ENCODE measurements around the gene VSNL1. TPM values are rescaled to one million over a fixed set of nuclear protein-coding genes. Genes with fewer than 3 reads are reported as not detected.

The VSNL1 gene
- total RNA-seq, 1 experiment from 2014 or later = 9.9 TPM

GRCh38 chr2:17536416-17536815 lies 4.1 kb upstream of the VSNL1 start:
- Histone ChIP-seq H3K79me1 (ENCODE audit: insufficient read depth, low read depth, low read length, poor library complexity, severe bottlenecking) (no peaks in the 10 kb centered on the region), H2BK5ac (ENCODE audit: insufficient read length, low read length) (no peak overlapping the region), H3K9me3 (ENCODE audit: control insufficient read depth, low read depth, low read length) (no peaks in the 10 kb centered on the region), H2BK20ac (ENCODE audit: low read depth, low read length, poor library complexity, severe bottlenecking) (no peak overlapping the region), H3K18ac (ENCODE audit: insufficient read length, low read depth, low read length) (no peak overlapping the region), H3K23me2 (ENCODE audit: insufficient read length, low read depth, low read length, poor library complexity, severe bottlenecking) (peaks cover 22% of the 10 kb centered on the region), H3K9ac (ENCODE audit: extremely low read depth, insufficient read length, low read length) (no peak overlapping the region), H3K27ac (ENCODE audit: insufficient read length, low read depth, low read length) (no peak overlapping the region), H4K5ac (ENCODE audit: insufficient read length, low read depth, low read length) (no peak overlapping the region), H3K27me3 (ENCODE audit: insufficient read depth, low read length) (no peaks in the 10 kb centered on the region), H3K56ac (ENCODE audit: insufficient read length, low read depth, low read length) (no peak overlapping the region), H4K20me1 (ENCODE audit: control insufficient read depth, insufficient read depth, insufficient read length) (no peaks in the 10 kb centered on the region), H3K14ac (ENCODE audit: insufficient read depth, low read length) (no peak overlapping the region), H2AFZ (ENCODE audit: low read length) (no peak overlapping the region), H3T11ph (ENCODE audit: low read length) (no peak overlapping the region), H3K23ac (ENCODE audit: insufficient read length, low read depth, low read length) (no peak overlapping the region), H4K8ac (replicated peaks; ENCODE audit: insufficient read length, low read depth, low read length) (no peak overlapping the region), H2BK12ac (ENCODE audit: insufficient read length, low read depth, low read length) (no peak overlapping the region), H4K91ac (ENCODE audit: insufficient read length, low read depth, low read length) (no peak overlapping the region), H3K4me1 (ENCODE audit: insufficient read depth, low read length) (peaks cover 4% of the 10 kb centered on the region), H3K79me2 (ENCODE audit: insufficient read depth, low read length) (peaks cover 7% of the 10 kb centered on the region), H3K4ac (ENCODE audit: low read depth, low read length) (no peak overlapping the region), H2AK5ac (ENCODE audit: insufficient read length, low read length) (no peak overlapping the region), H2BK15ac (ENCODE audit: low read depth, low read length) (no peak overlapping the region), H2BK120ac (ENCODE audit: low read depth, low read length, poor library complexity, severe bottlenecking) (no peak overlapping the region), H3K4me2 (ENCODE audit: insufficient read depth, insufficient read length, low read length) (no peak overlapping the region)
- TF ChIP-seq CTCF (conservative IDR thresholded peaks at IDR 0.05) = no peak
- Mint-ChIP-seq H3K9me3 (no peaks in the 10 kb centered on the region), H3K27ac (no peak overlapping the region), H3K27me3 (ENCODE audit: low read depth) (peaks cover 21% of the 10 kb centered on the region), H3K36me3 (ENCODE audit: insufficient read depth in 1 of 3, low read depth in 3 of 3) (no peaks in the 10 kb centered on the region; a peak in 1 of 7 replicates), H3K4me1 (peaks cover 19 to 32% of the 10 kb centered on the region in 2 experiments), H3K4me3 (no peak overlapping the region)
- DNase-seq = no peak
- WGBS (ENCODE audit: extremely low coverage, insufficient read length, low lambda C conversion rate) = no CpG with 5 or more reads among the region's 2 CpGs
